ENCODE measurements around the gene DNM2.

- TF ChIP-seq POLR2AphosphoS5 (IDR thresholded peaks at IDR 0.05; ENCODE audit: borderline replicate concordance, low read depth, low read length) (no peak), EZH2 (IDR thresholded peaks at IDR 0.05) (no peak), FOXP2 (optimal IDR thresholded peaks at IDR 0.05; ENCODE audit: control extremely low read depth, extremely low read length, insufficient read depth) (no peak)
These were observed 9.6 kb upstream of the DNM2 start for GRCh38 chr19:10708291-10708690.
